GM13976 (cell line): ENCODE data around the gene TSC2.

Experiments used
- DNase-seq: peaks from one replicate; pipeline ENCODE4 v3.0.0; 2012; ENCODE audit warnings: low spot score
- CTCF ChIP-seq: IDR thresholded peaks from 2 replicates; pipeline ENCODE4 v1.5.1; 2012; ENCODE audit warnings: borderline replicate concordance, mild to moderate bottlenecking; ENCODE audit not compliant: insufficient read depth; ENCODE audit errors: extremely low read depth, missing control alignments, control extremely low read depth
- in situ Hi-C: fragments of 300-500 bp; cut with MboI; formaldehyde crosslinking; loops from one replicate; pipeline ENCODE4 v1.12.0; 2022; ENCODE audit warnings: low sequenced_read_pairs, mixed read lengths, inconsistent platforms; ENCODE audit not compliant: unreplicated experiment

TSC2 gene

GRCh38 chr16:2088759-2089358, 41.1 kb downstream of the TSC2 start:
- no peak for DNase-seq
- in situ Hi-C loops = no loop called here
- no peak for TF ChIP-seq CTCF

GRCh38 chr16:2089706-2090480, 42.1 kb downstream of the TSC2 start:
- DNase-seq = no peak
- TF ChIP-seq CTCF = no peak
- in situ Hi-C loops = no loop called here

- in situ Hi-C loops = no loop called here
- DNase-seq = no peak
- no peak for TF ChIP-seq CTCF
These were observed 42.6 kb downstream of the TSC2 start for GRCh38 chr16:2090481-2090776.

- peak; percentile 74 for DNase-seq
- TF ChIP-seq CTCF = no peak
- in situ Hi-C loops = no loop called here
These were observed 43.2 kb downstream of the TSC2 start for GRCh38 chr16:2090777-2091546.

GRCh38 chr16:2091547-2092255, 43.9 kb downstream of the TSC2 start:
- TF ChIP-seq CTCF = no peak
- no peak for DNase-seq
- in situ Hi-C loops = no loop called here

GRCh38 chr16:2092256-2092620, 44.5 kb downstream of the TSC2 start:
- DNase-seq = no peak

More at GRCh38 chr16:2092256-2092620, 44.5 kb downstream of the TSC2 start:
- no peak for TF ChIP-seq CTCF
- in situ Hi-C loops = no loop called here
